ENCODE results near the gene COLEC11.
"Not testable (repeated sequence)": the region's sequence is repeated elsewhere in the genome, so short reads cannot be mapped to it uniquely, and the experiment has no call there.

COLEC11 gene

GRCh38 chr2:3626118-3626811 lies 31.4 kb downstream of the COLEC11 start:
- no peak for DNase-seq

GRCh38 chr2:3626812-3627499 lies 32.0 kb downstream of the COLEC11 start:
- no peak for DNase-seq

GRCh38 chr2:3627500-3628100 lies 32.7 kb downstream of the COLEC11 start:
- DNase-seq, result no peak

GRCh38 chr2:3628241-3628679 lies 33.3 kb downstream of the COLEC11 start:
- no peak for DNase-seq

- no peak for DNase-seq
Measured at GRCh38 chr2:3628800-3629199, 33.9 kb downstream of the COLEC11 start.

- DNase-seq, result no peak
Measured at GRCh38 chr2:3630631-3631030, 35.7 kb downstream of the COLEC11 start.

- DNase-seq, result no peak
Measured at GRCh38 chr2:3631161-3631850, 36.4 kb downstream of the COLEC11 start.

- DNase-seq, result no peak
Measured at GRCh38 chr2:3631851-3632659, 37.1 kb downstream of the COLEC11 start.

- no peak for DNase-seq
Measured at GRCh38 chr2:3633089-3633981, 38.4 kb downstream of the COLEC11 start.

- no peak for DNase-seq
Measured at GRCh38 chr2:3633982-3634595, 39.2 kb downstream of the COLEC11 start.

GRCh38 chr2:3634596-3635121 lies 39.7 kb downstream of the COLEC11 start:
- no peak for DNase-seq

- no peak for DNase-seq
Measured at GRCh38 chr2:3635171-3635974, 40.5 kb downstream of the COLEC11 start.

- DNase-seq, result not testable (repeated sequence)
Measured at GRCh38 chr2:3635975-3636327, 41.0 kb downstream of the COLEC11 start.

- no peak for DNase-seq
Measured at GRCh38 chr2:3636586-3637310, 41.8 kb downstream of the COLEC11 start.

- DNase-seq, result no peak
Measured at GRCh38 chr2:3637311-3637675, 42.4 kb downstream of the COLEC11 start.

- no peak for DNase-seq
Measured at GRCh38 chr2:3637692-3638455, 43.0 kb downstream of the COLEC11 start.

GRCh38 chr2:3638456-3638810 lies 43.5 kb downstream of the COLEC11 start:
- DNase-seq, result no peak

GRCh38 chr2:3639015-3639630 lies 44.2 kb downstream of the COLEC11 start:
- DNase-seq, result no peak
